GM21381 (cell line): ENCODE measurements around the gene HFM1.
"Not testable (repeated sequence)": the region's sequence is repeated elsewhere in the genome, so short reads cannot be mapped to it uniquely, and the experiment has no call there.

Source experiments
- ATAC-seq: cut with Tn5 transposase; IDR thresholded peaks from one replicate; pipeline ENCODE4 v1.9.1; 2021; ENCODE audit warnings: mild to moderate bottlenecking, moderate library complexity; ENCODE audit not compliant: unreplicated experiment

HFM1 gene

GRCh38 chr1:91372230-91372629 lies 32.4 kb downstream of the HFM1 start:
- not testable (repeated sequence) for ATAC-seq

GRCh38 chr1:91349524-91349923 lies 55.1 kb downstream of the HFM1 start:
- no peak for ATAC-seq

GRCh38 chr1:91346824-91347223 lies 57.8 kb downstream of the HFM1 start:
- ATAC-seq = no peak

GRCh38 chr1:91345395-91346005 lies 59.1 kb downstream of the HFM1 start:
- ATAC-seq = no peak

DNA sequence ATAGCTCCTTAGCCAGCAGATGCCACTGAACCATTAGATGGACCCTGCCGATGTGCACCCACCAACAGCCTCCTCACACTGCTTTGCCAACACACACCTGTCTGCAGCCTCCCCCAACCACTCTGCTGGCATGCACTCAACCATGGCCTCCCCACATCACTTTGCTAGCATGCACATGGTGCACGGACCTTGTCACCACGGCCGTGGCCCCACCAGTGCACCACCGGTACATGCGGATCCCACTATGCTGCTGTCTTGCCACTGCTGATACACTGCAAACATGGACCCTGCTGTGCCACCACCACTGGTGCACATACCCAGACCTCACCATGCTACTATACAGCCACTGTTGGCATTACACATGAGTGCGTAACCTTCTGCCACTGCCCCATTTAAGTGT lies 66.1 kb downstream of the HFM1 start:
- no peak for ATAC-seq

DNA sequence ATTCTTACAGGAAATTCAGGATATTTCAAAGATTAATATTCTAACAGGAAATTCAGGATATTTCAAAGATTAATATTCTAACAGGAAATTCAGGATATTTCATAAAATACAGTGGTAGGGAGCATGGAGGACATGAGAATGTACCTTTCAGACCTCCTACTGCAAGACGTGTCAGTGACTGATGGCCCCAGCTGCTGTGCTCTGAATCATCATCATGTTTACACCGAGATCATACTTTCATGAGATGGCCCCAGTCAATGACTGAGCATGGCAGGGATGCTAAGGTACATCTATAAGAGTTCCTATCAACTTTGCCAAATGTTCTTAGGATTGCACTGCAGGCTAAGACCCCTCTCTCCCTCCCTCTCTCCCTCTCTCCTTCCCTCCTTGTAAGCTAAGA lies 69.0 kb downstream of the HFM1 start:
- no peak for ATAC-seq

GRCh38 chr1:91334856-91335255 lies 69.8 kb downstream of the HFM1 start:
- no peak for ATAC-seq

DNA sequence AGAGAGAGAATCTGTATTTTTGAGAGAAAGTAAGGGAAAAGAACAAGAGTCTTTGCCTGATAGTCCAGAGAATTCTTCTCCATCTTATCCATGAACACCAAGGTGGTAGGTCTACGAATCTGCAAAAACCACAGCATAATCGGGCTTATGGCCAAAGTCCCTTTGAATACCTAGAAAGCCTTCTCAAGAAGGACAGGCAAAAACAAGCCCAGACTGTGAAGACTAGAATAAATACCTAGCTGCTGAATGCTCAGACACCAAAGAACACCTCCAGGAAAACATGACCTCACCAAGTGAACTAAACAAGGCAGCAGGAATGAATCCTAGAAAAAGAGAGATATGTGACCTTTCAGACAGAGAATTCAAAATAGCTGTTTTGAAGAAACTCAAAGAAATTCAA lies 79.2 kb downstream of the HFM1 start:
- no peak for ATAC-seq

DNA sequence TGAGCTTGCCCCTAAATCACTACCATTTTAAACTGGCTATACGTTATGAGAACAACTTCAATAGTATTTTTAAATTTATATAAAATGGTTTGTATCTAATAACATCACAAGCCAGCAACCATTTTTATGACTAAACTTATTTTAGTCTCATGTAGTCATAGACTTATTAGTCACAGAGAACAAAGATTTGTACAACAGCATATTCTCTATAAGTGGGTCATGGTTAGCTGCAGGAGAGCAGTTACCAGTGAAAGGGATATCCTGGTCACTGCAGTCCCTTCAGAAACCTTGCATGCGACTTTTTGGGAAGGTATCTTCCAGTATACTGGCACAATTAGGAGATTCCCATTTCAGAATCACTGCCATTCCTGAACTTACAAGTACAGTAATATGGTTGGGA lies 90.0 kb downstream of the HFM1 start:
- no peak for ATAC-seq

GRCh38 chr1:91311672-91312071 lies 93.0 kb downstream of the HFM1 start:
- no peak for ATAC-seq

DNA sequence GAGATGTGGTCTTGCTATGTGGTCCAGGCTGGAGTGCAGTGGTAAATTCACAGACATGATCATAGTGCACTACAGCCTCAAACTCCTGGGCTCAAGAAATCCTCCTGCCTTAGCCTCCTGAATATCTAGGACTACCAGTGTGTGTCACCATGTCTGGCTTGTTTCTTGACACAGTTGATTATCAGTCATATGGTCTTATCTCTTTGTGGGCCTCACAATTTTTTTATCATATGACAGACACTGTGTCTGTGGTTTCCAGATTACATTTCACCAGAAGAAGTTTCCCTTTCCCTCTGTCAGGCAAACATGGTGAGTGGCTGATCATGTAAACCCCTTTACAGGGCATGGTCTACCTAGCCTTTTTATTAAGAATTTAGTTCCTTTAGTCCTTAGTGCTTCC lies 96.1 kb downstream of the HFM1 start:
- ATAC-seq = no peak

DNA sequence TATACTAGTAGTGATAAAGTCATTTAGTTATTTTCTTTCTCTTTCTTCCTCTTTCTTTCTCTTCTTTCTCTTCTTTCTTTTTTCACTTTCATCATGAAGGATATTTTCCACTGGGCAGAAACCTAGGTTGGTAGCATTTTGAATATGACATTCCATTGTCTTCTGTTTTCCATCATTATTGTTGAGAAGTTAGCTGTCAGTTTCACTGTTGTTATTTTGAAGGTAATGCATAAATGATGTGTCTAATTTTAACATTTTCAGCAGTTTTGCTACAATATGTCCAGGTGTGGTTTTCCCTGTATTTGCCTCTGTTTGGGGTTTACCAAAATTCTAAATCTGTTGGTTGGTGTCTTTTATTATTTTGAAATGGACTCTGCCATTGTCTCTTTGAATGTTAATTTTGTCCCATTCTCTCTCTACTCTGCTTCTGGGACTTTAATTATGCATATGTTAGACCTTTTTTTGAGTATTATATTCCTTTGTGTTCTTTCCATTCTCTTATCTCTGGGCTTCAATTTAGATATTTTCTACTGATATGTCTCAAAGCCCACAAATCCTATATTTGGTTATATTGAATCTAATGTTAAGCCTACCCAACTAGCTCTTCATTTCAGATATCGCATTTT lies 96.7 kb downstream of the HFM1 start:
- no peak for ATAC-seq

DNA sequence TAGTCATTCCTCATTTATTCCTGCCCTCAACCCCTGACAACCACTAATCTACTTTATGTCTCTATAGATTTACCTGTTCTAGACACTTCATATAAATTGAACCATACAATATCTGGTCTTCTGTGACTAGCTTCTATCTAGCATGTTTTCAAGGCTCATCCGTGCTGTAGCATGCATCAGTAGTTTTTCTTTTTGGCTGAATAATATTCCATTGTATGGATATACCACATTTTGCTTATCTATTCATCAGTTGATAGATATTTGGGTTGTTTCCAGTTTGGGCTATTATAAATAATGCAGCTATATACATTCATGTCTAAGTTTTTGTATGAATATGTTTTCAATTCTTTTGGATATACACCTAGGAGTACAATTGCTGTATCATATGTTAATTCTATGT lies 101.5 kb downstream of the HFM1 start:
- ATAC-seq = no peak

- not testable (repeated sequence) for ATAC-seq
These were observed 115.6 kb downstream of the HFM1 start for GRCh38 chr1:91288843-91289553.

DNA sequence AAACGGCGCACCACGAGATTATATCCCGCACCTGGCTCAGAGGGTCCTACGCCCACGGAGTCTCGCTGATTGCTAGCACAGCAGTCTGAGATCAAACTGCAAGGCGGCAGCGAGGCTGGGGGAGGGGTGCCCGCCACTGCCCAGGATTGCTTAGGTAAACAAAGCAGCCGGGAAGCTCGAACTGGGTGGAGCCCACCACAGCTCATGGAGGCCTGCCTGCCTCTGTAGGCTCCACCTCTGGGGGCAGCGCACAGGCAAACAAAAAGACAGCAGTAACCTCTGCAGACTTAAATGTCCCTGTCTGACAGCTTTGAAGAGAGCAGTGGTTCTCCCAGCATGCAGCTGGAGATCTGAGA lies 117.7 kb downstream of the HFM1 start:
- not testable (repeated sequence) for ATAC-seq

DNA sequence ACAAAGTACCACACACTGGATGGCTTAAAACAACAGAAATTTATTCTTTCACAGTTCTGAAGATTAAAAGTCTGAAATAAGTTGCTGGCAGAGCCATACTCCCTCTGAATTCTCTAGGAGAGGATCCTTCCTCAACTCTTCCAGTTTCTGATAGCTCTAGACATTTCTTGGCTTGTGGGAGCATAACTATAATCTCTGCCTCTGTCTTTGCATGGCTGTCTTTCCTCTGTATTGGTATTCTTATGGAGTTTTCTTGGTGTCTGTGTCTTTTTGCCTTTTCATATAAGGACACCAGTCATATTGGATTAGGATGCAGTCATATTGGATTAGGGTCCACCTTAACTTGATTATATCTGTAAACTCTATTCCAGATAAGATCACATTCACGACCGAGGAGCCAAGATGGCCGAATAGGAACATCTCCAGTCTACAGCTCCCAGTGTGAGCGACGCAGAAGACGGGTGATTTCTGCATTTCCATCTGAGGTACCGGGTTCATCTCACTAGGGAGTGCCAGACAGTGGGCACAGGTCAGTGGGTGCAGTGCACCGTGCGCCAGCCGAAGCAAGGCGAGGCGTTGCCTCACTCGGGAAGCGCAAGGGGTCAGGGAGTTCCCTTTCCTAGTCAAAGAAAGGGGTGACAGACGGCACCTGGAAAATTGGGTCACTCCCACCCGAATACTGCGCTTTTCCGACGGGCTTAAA lies 118.2 kb downstream of the HFM1 start:
- not testable (repeated sequence) for ATAC-seq

- no peak for ATAC-seq
These were observed 121.3 kb downstream of the HFM1 start for GRCh38 chr1:91283421-91283726.

GRCh38 chr1:91282695-91283420 lies 121.8 kb downstream of the HFM1 start:
- no peak for ATAC-seq

GRCh38 chr1:91281782-91282181 lies 122.9 kb downstream of the HFM1 start:
- no peak for ATAC-seq

DNA sequence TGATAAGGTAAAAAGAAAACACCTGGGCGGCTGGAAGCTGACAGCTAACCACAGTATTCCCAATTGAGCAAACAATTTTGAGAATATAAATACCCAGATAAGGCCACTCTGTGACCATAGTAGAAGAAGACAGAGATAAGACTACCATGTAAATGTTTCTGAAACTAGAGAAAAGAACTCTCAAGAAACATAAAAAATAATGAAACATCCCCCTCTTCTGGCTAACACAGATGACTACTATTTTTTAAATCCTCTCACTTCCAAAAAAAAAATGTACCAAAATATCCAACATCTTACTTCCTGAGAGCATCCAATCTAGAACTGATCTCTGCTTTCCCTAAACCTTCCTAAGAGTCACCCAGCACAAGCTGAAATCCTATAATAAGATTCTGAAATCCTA lies 125.9 kb downstream of the HFM1 start:
- no peak for ATAC-seq

- no peak for ATAC-seq
These were observed 130.8 kb downstream of the HFM1 start for GRCh38 chr1:91273875-91274274.
